GM23248 (cell line): ENCODE results near the gene RILP. TPM values are rescaled to one million over a fixed set of nuclear protein-coding genes. Genes with fewer than 3 reads are reported as not detected.

ENCODE experiments used
- DNase-seq: peaks from one replicate; pipeline ENCODE4 v3.0.0-alpha.2; 2015
- H2AFZ ChIP-seq: fragments of 200-600 bp; sonication (generic); 2 replicates; pipeline ENCODE4 v1.6.1; 2016; ENCODE audit warnings: antibody characterized with exemption
- H3F3A ChIP-seq: fragments of 200-600 bp; sonication (generic); 2 replicates; pipeline ENCODE4 v1.6.1; 2016; ENCODE audit warnings: mild to moderate bottlenecking, antibody characterized with exemption, mixed run types; ENCODE audit not compliant: insufficient read depth
- H3K27ac ChIP-seq: fragments of 200-600 bp; sonication (generic); 2 replicates; pipeline ENCODE4 v1.5.1; 2016; ENCODE audit warnings: mild to moderate bottlenecking
- H3K27me3 ChIP-seq: fragments of 200-600 bp; sonication (generic); replicated peaks from 2 replicates; pipeline ENCODE4 v1.6.1; 2016; ENCODE audit warnings: mild to moderate bottlenecking; ENCODE audit not compliant: insufficient read depth
- H3K36me3 ChIP-seq: fragments of 200-600 bp; sonication (generic); 2 replicates; pipeline ENCODE4 v1.6.1; 2016; ENCODE audit warnings: low read depth, mild to moderate bottlenecking
- H3K4me1 ChIP-seq: fragments of 200-600 bp; sonication (generic); 2 replicates; pipeline ENCODE4 v1.6.1; 2016; ENCODE audit warnings: mild to moderate bottlenecking; ENCODE audit not compliant: insufficient read depth
- H3K4me2 ChIP-seq: fragments of 200-600 bp; sonication (generic); one replicate; pipeline ENCODE4 v1.6.1; 2016; ENCODE audit warnings: mild to moderate bottlenecking; ENCODE audit not compliant: unreplicated experiment
- H3K4me3 ChIP-seq: fragments of 200-600 bp; sonication (generic); 2 replicates; pipeline ENCODE4 v1.5.1; 2016; ENCODE audit warnings: mild to moderate bottlenecking
- H3K79me2 ChIP-seq: fragments of 200-600 bp; sonication (generic); 2 replicates; pipeline ENCODE4 v1.6.1; 2016; ENCODE audit warnings: mild to moderate bottlenecking; ENCODE audit not compliant: insufficient read depth
- H3K9ac ChIP-seq: fragments of 200-600 bp; sonication (generic); 2 replicates; pipeline ENCODE4 v1.6.1; 2016; ENCODE audit warnings: mild to moderate bottlenecking
- H3K9me2 ChIP-seq: fragments of 200-600 bp; sonication (generic); 2 replicates; pipeline ENCODE4 v1.6.1; 2016; ENCODE audit warnings: mixed run types, mild to moderate bottlenecking, moderate library complexity; ENCODE audit not compliant: insufficient read depth
- H3K9me3 ChIP-seq: fragments of 200-600 bp; sonication (generic); one replicate; pipeline ENCODE4 v1.6.1; 2017; ENCODE audit warnings: low read depth
- H4K20me1 ChIP-seq: fragments of 200-600 bp; sonication (generic); 2 replicates; pipeline ENCODE4 v1.6.0; 2016; ENCODE audit not compliant: insufficient read depth
- EZH2 ChIP-seq: fragments of 200-600 bp; sonication (generic); IDR thresholded peaks from 2 replicates; pipeline ENCODE4 v1.6.1; 2018; ENCODE audit warnings: antibody characterized with exemption, mild to moderate bottlenecking; ENCODE audit not compliant: insufficient read depth, poor library complexity, severe bottlenecking
- EZH2phosphoT487 ChIP-seq: fragments of 200-600 bp; sonication (generic); IDR thresholded peaks from 2 replicates; pipeline ENCODE4 v1.6.1; 2018; ENCODE audit warnings: antibody characterized with exemption, moderate library complexity, mild to moderate bottlenecking, low read depth; ENCODE audit not compliant: insufficient read depth
- WGBS, 2 experiments: methylation state at CpG; one replicate each; pipeline ENCODE4 v1.1.6; 2015 to 2017; ENCODE audit warnings: low lambda C conversion rate in 2 of 2, low coverage in 1 of 2; ENCODE audit errors: missing lambda C conversion rate in 2 of 2; 5-methylcytosine and 5-hydroxymethylcytosine counted together
- in situ Hi-C: fragments of 300-500 bp; cut with MboI; formaldehyde crosslinking; loops from 2 replicates; pipeline ENCODE4 v1.15.0; 2020
- polyA plus RNA-seq: library from polyadenylated mRNA; unstranded; fragments of >200 nt; fragmentation: Nextera tagmentation; extraction: Ambion mirVana; gene quantifications from 2 replicates; pipeline ENCODE4 v1.2.1, GENCODE V29; 2016
- total RNA-seq: library from RNA; depleted of rRNA; stranded (reverse); fragments of >200 nt; shearing (Covaris generic); gene quantifications from 2 replicates; pipeline ENCODE4 v1.2.3, GENCODE V29; 2014

RILP gene
- total and polyA plus RNA-seq, 2 experiments from 2014 or later, result 6.5 to 27.6 TPM

GRCh38 chr17:1650731-1651558 lies 1.3 kb upstream of the RILP start:
- TF ChIP-seq EZH2phosphoT487, result no peak
- TF ChIP-seq EZH2, result no peak
- no peaks in the 10 kb centered on the region for H3K9me2 ChIP-seq
- H3K27ac ChIP-seq, result no peak overlapping the region
- H3K4me2 ChIP-seq, result no peak overlapping the region
- in situ Hi-C loops, result no loop called here
- H3K79me2 ChIP-seq, result no peaks in the 10 kb centered on the region
- no peak overlapping the region for H3K4me3 ChIP-seq
- no peak overlapping the region for H3K9ac ChIP-seq
- H4K20me1 ChIP-seq, result no peaks in the 10 kb centered on the region
- DNase-seq, result no peak
- peaks cover 55% of the 10 kb centered on the region for H3F3A ChIP-seq
- H3K4me1 ChIP-seq, result peaks cover 7% of the 10 kb centered on the region; the same call in 1 of the 2 replicates
- H3K27me3 ChIP-seq, result no peaks in the 10 kb centered on the region
- 83 to 87% methylated on average over 22 of the region's 22 CpGs for WGBS, 2 experiments
- H3K9me3 ChIP-seq, result no peaks in the 10 kb centered on the region
- no peak overlapping the region for H2AFZ ChIP-seq
- peaks cover 43% of the 10 kb centered on the region for H3K36me3 ChIP-seq

- no peaks in the 10 kb centered on the region for H3K9me2 ChIP-seq
- H3K27ac ChIP-seq, result peak overlapping the region; percentile 76
- H2AFZ ChIP-seq, result peak overlapping the region; percentile 79
- H3K9me3 ChIP-seq, result no peaks in the 10 kb centered on the region
- no peaks in the 10 kb centered on the region for H4K20me1 ChIP-seq
- no peaks in the 10 kb centered on the region for H3K79me2 ChIP-seq
- TF ChIP-seq EZH2phosphoT487 (no peak), EZH2 (no peak)
- peak overlapping the region; percentile 74 for H3K4me3 ChIP-seq
- peak overlapping the region; percentile 81 for H3K4me2 ChIP-seq
- in situ Hi-C loops, result no loop called here
- WGBS, 2 experiments, result 1 to 2% methylated on average over 22 to 86 of the region's 100 CpGs
- H3K9ac ChIP-seq, result peak overlapping the region; percentile 72
- DNase-seq, result peak; percentile 98
- H3F3A ChIP-seq, result peaks cover 41% of the 10 kb centered on the region
- peaks cover 9% of the 10 kb centered on the region for H3K4me1 ChIP-seq
- no peaks in the 10 kb centered on the region for H3K27me3 ChIP-seq
- peaks cover 27% of the 10 kb centered on the region for H3K36me3 ChIP-seq
These were observed 463 bp downstream of the RILP start for GRCh38 chr17:1648963-1649843.

- peak; percentile 97 for DNase-seq
- no peaks in the 10 kb centered on the region for H3K79me2 ChIP-seq
- in situ Hi-C loops, result no loop called here
- no peaks in the 10 kb centered on the region for H3K9me2 ChIP-seq
- peak overlapping the region; percentile 81 for H3K4me2 ChIP-seq
- peaks cover 15% of the 10 kb centered on the region for H3K4me1 ChIP-seq
- no peaks in the 10 kb centered on the region for H4K20me1 ChIP-seq
- H3F3A ChIP-seq, result peaks cover 33% of the 10 kb centered on the region
- WGBS, 2 experiments, result 9 to 10% methylated on average over 43 to 46 of the region's 54 CpGs
- no peaks in the 10 kb centered on the region for H3K27me3 ChIP-seq
- no peaks in the 10 kb centered on the region for H3K9me3 ChIP-seq
- TF ChIP-seq EZH2phosphoT487 (no peak), EZH2 (no peak)
- H3K4me3 ChIP-seq, result peak overlapping the region; percentile 70
- H3K36me3 ChIP-seq, result peaks cover 20% of the 10 kb centered on the region
- H3K27ac ChIP-seq, result peak overlapping the region; percentile 27
- peak overlapping the region; percentile 89 for H2AFZ ChIP-seq
- peak overlapping the region; percentile 67 for H3K9ac ChIP-seq
These were observed 1.3 kb downstream of the RILP start for GRCh38 chr17:1648173-1648962.

GRCh38 chr17:1647802-1648171 lies 1.9 kb downstream of the RILP start:
- Histone ChIP-seq H3F3A (peaks cover 27% of the 10 kb centered on the region), H2AFZ (no peak overlapping the region), H4K20me1 (no peaks in the 10 kb centered on the region), H3K9me3 (no peaks in the 10 kb centered on the region), H3K36me3 (peaks cover 15% of the 10 kb centered on the region; the same call in 1 of the 2 replicates), H3K4me3 (no peak overlapping the region), H3K79me2 (no peaks in the 10 kb centered on the region), H3K9me2 (no peaks in the 10 kb centered on the region), H3K27me3 (no peaks in the 10 kb centered on the region), H3K4me1 (peaks cover 15% of the 10 kb centered on the region), H3K9ac (no peak overlapping the region), H3K27ac (no peak overlapping the region), H3K4me2 (peak overlapping the region; percentile 81)
- no peak for DNase-seq
- 86% methylated on average over 11 of the region's 11 CpGs for WGBS, 2 experiments
- TF ChIP-seq EZH2phosphoT487, result no peak
- in situ Hi-C loops, result no loop called here
